IMR-90 (cell line): Measurements from ENCODE around the gene PDE8B. TPM values are rescaled to one million over a fixed set of nuclear protein-coding genes. Genes with fewer than 3 reads are reported as not detected.

Source experiments
- ATAC-seq: fragments of 200-7000 bp; cut with Tn5 transposase; 2 replicates; pipeline ENCODE4 v1.9.1; 2020; ENCODE audit warnings: low read depth, mild to moderate bottlenecking, moderate library complexity
- BruUV-seq: library from RNA; stranded (reverse); fragments of 400-500 nt; replicated peaks from 2 replicates; lab custom pipeline; 2021; lab: Mats Ljungman, UMichigan
- CTCF ChIA-PET: fragments of 300-600 bp; formaldehyde crosslinking; extraction: SDS; loops from one replicate; lab custom pipeline; 2021; ENCODE audit warnings: antibody characterized with exemption; lab: Yijun Ruan, JAX
- POLR2A ChIA-PET: fragments of 300-600 bp; sonication (Branson Sonifier 250); formaldehyde crosslinking; loops from one replicate; lab custom pipeline; 2022; ENCODE audit warnings: antibody characterized with exemption; ENCODE audit not compliant: unreplicated experiment; lab: Charles Lee
- DNase-seq: peaks from one replicate; pipeline ENCODE4 v3.0.0; 2013
- H2AFZ ChIP-seq: replicated peaks from 2 replicates; pipeline ENCODE3; 2013; ENCODE audit warnings: low read length, mild to moderate bottlenecking; ENCODE audit not compliant: poor library complexity
- H2AK5ac ChIP-seq: 2 replicates; pipeline ENCODE4 v1.6.1; 2013; ENCODE audit warnings: low read depth, low read length, inconsistent platforms
- H2AK9ac ChIP-seq: replicated peaks from 2 replicates; pipeline ENCODE3; 2013; ENCODE audit warnings: mild to moderate bottlenecking, low read depth, low read length, moderate library complexity; ENCODE audit not compliant: poor library complexity
- H2BK120ac ChIP-seq: 2 replicates; pipeline ENCODE4 v1.6.1; 2013; ENCODE audit warnings: low read depth, low read length, inconsistent platforms
- H2BK15ac ChIP-seq: 3 replicates; pipeline ENCODE4 v1.6.1; 2013; ENCODE audit warnings: low read depth, low read length, inconsistent platforms
- H2BK20ac ChIP-seq: 2 replicates; pipeline ENCODE4 v1.6.1; 2013; ENCODE audit warnings: low read depth, mild to moderate bottlenecking, inconsistent platforms, low read length, moderate library complexity
- H2BK5ac ChIP-seq: 2 replicates; pipeline ENCODE4 v1.6.1; 2013; ENCODE audit warnings: mild to moderate bottlenecking, low read depth, low read length, inconsistent platforms; ENCODE audit not compliant: poor library complexity, severe bottlenecking
- H3K14ac ChIP-seq: replicated peaks from 2 replicates; pipeline ENCODE4 v1.6.1; 2013; ENCODE audit warnings: low read depth, low read length, inconsistent platforms
- H3K18ac ChIP-seq: 2 replicates; pipeline ENCODE4 v1.6.1; 2013; ENCODE audit warnings: low read depth, low read length, control low read depth
- H3K23ac ChIP-seq: 2 replicates; pipeline ENCODE4 v1.6.1; 2013; ENCODE audit warnings: low read depth, low read length, inconsistent platforms
- H3K27ac ChIP-seq: 2 replicates; pipeline ENCODE4 v1.5.1; 2013; ENCODE audit warnings: mild to moderate bottlenecking, control low read depth, low read length; ENCODE audit not compliant: insufficient read depth
- H3K27me3 ChIP-seq: 2 replicates; pipeline ENCODE4 v1.6.1; 2013; ENCODE audit warnings: low read length; ENCODE audit not compliant: control insufficient read depth, insufficient read depth
- H3K36me3 ChIP-seq: 2 replicates; pipeline ENCODE4 v1.6.1; 2013; ENCODE audit warnings: low read length, mixed read lengths; ENCODE audit not compliant: control insufficient read depth, insufficient read depth
- H3K4ac ChIP-seq: 2 replicates; pipeline ENCODE4 v1.6.1; 2013; ENCODE audit warnings: low read depth, low read length, inconsistent platforms
- H3K4me1 ChIP-seq: 2 replicates; pipeline ENCODE4 v1.6.1; 2013; ENCODE audit warnings: low read length, mixed read lengths; ENCODE audit not compliant: control insufficient read depth, insufficient read depth
- H3K4me2 ChIP-seq: 2 replicates; pipeline ENCODE4 v1.6.1; 2013; ENCODE audit warnings: low read depth, mild to moderate bottlenecking, control low read depth, low read length, moderate library complexity
- H3K4me3 ChIP-seq: 2 replicates; pipeline ENCODE4 v1.5.1; 2013; ENCODE audit warnings: low read depth, mild to moderate bottlenecking, control low read depth, low read length, moderate library complexity; ENCODE audit not compliant: insufficient read depth
- H3K56ac ChIP-seq: 2 replicates; pipeline ENCODE4 v1.6.1; 2013; ENCODE audit warnings: low read length, inconsistent platforms; ENCODE audit not compliant: insufficient read depth; ENCODE audit errors: extremely low read depth
- H3K79me1 ChIP-seq, 2 experiments: 2 replicates each; pipeline ENCODE4 v1.6.1; 2013; ENCODE audit warnings: low read length in 2 of 2, inconsistent platforms in 1 of 2, low read depth in 1 of 2
- H3K9ac ChIP-seq: 2 replicates; pipeline ENCODE4 v1.6.1; 2013; ENCODE audit warnings: low read depth, low read length, control low read depth
- H3K9me1 ChIP-seq: 2 replicates; pipeline ENCODE4 v1.6.1; 2013; ENCODE audit warnings: low read length, inconsistent platforms; ENCODE audit not compliant: insufficient read depth
- H3K9me3 ChIP-seq: 2 replicates; pipeline ENCODE4 v1.6.1; 2013; ENCODE audit warnings: low read length; ENCODE audit not compliant: control insufficient read depth, insufficient read depth
- H4K20me1 ChIP-seq: 2 replicates; pipeline ENCODE4 v1.6.1; 2013; ENCODE audit warnings: low read length, inconsistent platforms; ENCODE audit not compliant: insufficient read depth
- H4K5ac ChIP-seq: 2 replicates; pipeline ENCODE4 v1.6.1; 2013; ENCODE audit warnings: mild to moderate bottlenecking, low read depth, low read length, control low read depth
- H4K8ac ChIP-seq, 2 experiments: 2 replicates each; pipeline ENCODE4 v1.6.1; 2013; ENCODE audit warnings: low read depth in 2 of 2, low read length in 2 of 2, control low read depth in 1 of 2, inconsistent platforms in 1 of 2
- H4K91ac ChIP-seq: 2 replicates; pipeline ENCODE4 v1.6.1; 2013; ENCODE audit warnings: low read depth, low read length, inconsistent platforms; ENCODE audit not compliant: insufficient read depth
- BHLHE40 ChIP-seq: fragments of 150-350 bp; IDR thresholded peaks from 2 replicates; pipeline ENCODE4 v1.6.1; 2016; ENCODE audit warnings: mild to moderate bottlenecking, low read depth, low read length
- CEBPB ChIP-seq: IDR thresholded peaks from 2 replicates; pipeline ENCODE4 v1.6.1; 2012; ENCODE audit warnings: low read depth, low read length, improper control_type of control experiment
- MAFK ChIP-seq: IDR thresholded peaks from 2 replicates; pipeline ENCODE4 v1.6.1; 2012; ENCODE audit warnings: low read depth, low read length, improper control_type of control experiment
- MAZ ChIP-seq: IDR thresholded peaks from 2 replicates; pipeline ENCODE4 v1.6.1; 2012; ENCODE audit warnings: low read depth, mild to moderate bottlenecking, low read length, improper control_type of control experiment, moderate library complexity, borderline replicate concordance
- POLR2A ChIP-seq: IDR thresholded peaks from 2 replicates; pipeline ENCODE4 v1.6.1; 2012; ENCODE audit warnings: mild to moderate bottlenecking, low read depth, low read length
- RAD21 ChIP-seq: IDR thresholded peaks from 2 replicates; pipeline ENCODE4 v1.6.1; 2012; ENCODE audit warnings: low read length, improper control_type of control experiment
- RCOR1 ChIP-seq: IDR thresholded peaks from 2 replicates; pipeline ENCODE4 v1.6.1; 2012; ENCODE audit warnings: mild to moderate bottlenecking, low read length, improper control_type of control experiment; ENCODE audit not compliant: insufficient replicate concordance
- RFX5 ChIP-seq: IDR thresholded peaks from 2 replicates; pipeline ENCODE4 v1.8.0; 2012; ENCODE audit warnings: low read depth, mild to moderate bottlenecking, low read length, moderate library complexity
- SMC3 ChIP-seq: fragments of 150-350 bp; IDR thresholded peaks from 2 replicates; pipeline ENCODE4 v1.6.1; 2016; ENCODE audit warnings: low read depth, mild to moderate bottlenecking, antibody characterized with exemption, low read length, moderate library complexity
- dilution Hi-C: fragments of 300-500 bp; cut with HindIII; formaldehyde crosslinking; loops from one replicate; pipeline ENCODE4 v1.14.3; 2018; ENCODE audit warnings: low sequenced_read_pairs; ENCODE audit not compliant: unreplicated experiment
- in situ Hi-C: fragments of 300-500 bp; cut with MboI; formaldehyde crosslinking; loops from 3 replicates; pipeline ENCODE4 v1.14.3; 2019; ENCODE audit warnings: low sequenced_read_pairs, inconsistent platforms, mixed read lengths
- intact Hi-C: fragments of 100-400 bp; cut with micrococcal nuclease; formaldehyde crosslinking; loops from 2 replicates; pipeline ENCODE4 v1.10.0; 2022
- polyA plus RNA-seq, 3 experiments: library from polyadenylated mRNA; depleted of rRNA; stranded (reverse); fragments of >200 nt; gene quantifications; 2 replicates each; pipeline ENCODE4 v1.2.3, GENCODE V29; 2012; ENCODE audit warnings: low replicate concordance in 1 of 3
- total RNA-seq: library from RNA; depleted of rRNA; stranded (reverse); fragments of >200 nt; gene quantifications from 2 replicates; pipeline ENCODE4 v1.2.3, GENCODE V29; 2012
- TF ChIP-seq, protein P1 (sequence below): fragments of 150-350 bp; IDR thresholded peaks from 2 replicates; pipeline ENCODE4 v1.6.1; 2017; ENCODE audit warnings: mild to moderate bottlenecking, antibody characterized with exemption, low read length, low read depth
- TF ChIP-seq, protein P2 (sequence below): conservative IDR thresholded peaks from 2 replicates; pipeline ENCODE4 v1.5.1; 2012; ENCODE audit warnings: mild to moderate bottlenecking, low read depth, low read length, improper control_type of control experiment

PDE8B gene
- total and polyA plus RNA-seq, 2 of the 4 experiments (the other 2 are of a cell fraction) = under 0.01 to 0.03 TPM

DNA sequence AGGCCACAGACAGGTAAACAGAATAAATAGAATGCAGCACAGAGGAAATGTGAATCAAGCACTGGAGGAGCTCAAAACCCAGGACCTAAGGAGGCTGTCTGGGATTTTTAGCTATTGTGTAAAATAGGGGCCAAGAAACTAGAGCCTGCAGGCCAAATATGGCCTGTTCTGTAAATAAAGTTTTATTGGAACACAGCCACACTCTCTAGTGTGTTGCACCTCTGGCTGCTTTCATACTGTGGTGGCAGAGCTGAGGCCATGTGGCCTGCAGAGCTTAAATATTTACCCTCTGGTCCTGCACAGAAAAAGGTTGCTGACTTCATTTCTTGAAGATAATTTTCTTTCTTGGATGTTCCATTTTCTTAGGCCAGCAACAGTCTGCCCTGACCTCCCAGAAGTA lies 145.3 kb downstream of the PDE8B start:
- H3K23ac ChIP-seq = no peak overlapping the region
- H3K18ac ChIP-seq = no peak overlapping the region
- no peak overlapping the region for H2AFZ ChIP-seq
- no peaks in the 10 kb centered on the region for H3K36me3 ChIP-seq
- BruUV-seq = no TSS peak
- H2AK5ac ChIP-seq = no peak overlapping the region
- peaks cover 7% of the 10 kb centered on the region for H3K27me3 ChIP-seq
- H4K8ac ChIP-seq = no peak overlapping the region
- no peak overlapping the region for H3K56ac ChIP-seq
- CTCF ChIA-PET = interaction anchor here (1.0 to 1.2 kb wide), 2 partner anchors 31 to 72 kb away, joined by 3 to 4 read pairs; no protein-coding TSS in a partner anchor
- intact Hi-C loops (no loop called here), dilution Hi-C loops (no loop called here), in situ Hi-C loops (no loop called here)
- no peak overlapping the region for H2BK5ac ChIP-seq
- no peaks in the 10 kb centered on the region for H4K20me1 ChIP-seq
- H3K79me1 ChIP-seq = no peaks in the 10 kb centered on the region
- no peak overlapping the region for H3K4me3 ChIP-seq
- H3K4ac ChIP-seq = no peak overlapping the region; the same call in 1 of the 2 replicates
- no peak overlapping the region for H2BK20ac ChIP-seq
- H2AK9ac ChIP-seq = no peak overlapping the region
- no peak for DNase-seq
- no peak overlapping the region for H4K91ac ChIP-seq
- no peak for TF ChIP-seq RCOR1
- TF ChIP-seq, protein P1, sequence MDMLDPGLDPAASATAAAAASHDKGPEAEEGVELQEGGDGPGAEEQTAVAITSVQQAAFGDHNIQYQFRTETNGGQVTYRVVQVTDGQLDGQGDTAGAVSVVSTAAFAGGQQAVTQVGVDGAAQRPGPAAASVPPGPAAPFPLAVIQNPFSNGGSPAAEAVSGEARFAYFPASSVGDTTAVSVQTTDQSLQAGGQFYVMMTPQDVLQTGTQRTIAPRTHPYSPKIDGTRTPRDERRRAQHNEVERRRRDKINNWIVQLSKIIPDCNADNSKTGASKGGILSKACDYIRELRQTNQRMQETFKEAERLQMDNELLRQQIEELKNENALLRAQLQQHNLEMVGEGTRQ = no peak
- TF ChIP-seq MAZ = no peak
- TF ChIP-seq MAFK = no peak
- TF ChIP-seq, protein P2, sequence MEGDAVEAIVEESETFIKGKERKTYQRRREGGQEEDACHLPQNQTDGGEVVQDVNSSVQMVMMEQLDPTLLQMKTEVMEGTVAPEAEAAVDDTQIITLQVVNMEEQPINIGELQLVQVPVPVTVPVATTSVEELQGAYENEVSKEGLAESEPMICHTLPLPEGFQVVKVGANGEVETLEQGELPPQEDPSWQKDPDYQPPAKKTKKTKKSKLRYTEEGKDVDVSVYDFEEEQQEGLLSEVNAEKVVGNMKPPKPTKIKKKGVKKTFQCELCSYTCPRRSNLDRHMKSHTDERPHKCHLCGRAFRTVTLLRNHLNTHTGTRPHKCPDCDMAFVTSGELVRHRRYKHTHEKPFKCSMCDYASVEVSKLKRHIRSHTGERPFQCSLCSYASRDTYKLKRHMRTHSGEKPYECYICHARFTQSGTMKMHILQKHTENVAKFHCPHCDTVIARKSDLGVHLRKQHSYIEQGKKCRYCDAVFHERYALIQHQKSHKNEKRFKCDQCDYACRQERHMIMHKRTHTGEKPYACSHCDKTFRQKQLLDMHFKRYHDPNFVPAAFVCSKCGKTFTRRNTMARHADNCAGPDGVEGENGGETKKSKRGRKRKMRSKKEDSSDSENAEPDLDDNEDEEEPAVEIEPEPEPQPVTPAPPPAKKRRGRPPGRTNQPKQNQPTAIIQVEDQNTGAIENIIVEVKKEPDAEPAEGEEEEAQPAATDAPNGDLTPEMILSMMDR = no peak
- no peak for TF ChIP-seq CEBPB
- TF ChIP-seq POLR2A = no peak
- TF ChIP-seq RAD21 = no peak
- no peak for TF ChIP-seq BHLHE40
- no peak for TF ChIP-seq SMC3
- no peak for TF ChIP-seq RFX5
- no peak overlapping the region for H3K27ac ChIP-seq
- POLR2A ChIA-PET = interaction anchor here (0.6 kb wide), 1 partner anchor 12 kb away, joined by 6 read pairs; no protein-coding TSS in a partner anchor
- H2BK120ac ChIP-seq = no peak overlapping the region
- peaks cover 8% of the 10 kb centered on the region for H3K4me1 ChIP-seq
- no peak overlapping the region for H2BK15ac ChIP-seq
- H3K9me1 ChIP-seq = peaks cover 13% of the 10 kb centered on the region
- ATAC-seq = no peak
- H3K9ac ChIP-seq = no peak overlapping the region
- no peak overlapping the region for H4K5ac ChIP-seq
- H3K4me2 ChIP-seq = no peak overlapping the region
- no peaks in the 10 kb centered on the region for H3K9me3 ChIP-seq
- H3K14ac ChIP-seq = no peak overlapping the region
